ENCODE measurements around the gene TMEM205. TPM values are rescaled to one million over a fixed set of nuclear protein-coding genes. Genes with fewer than 3 reads are reported as not detected.

Gene TMEM205
- total and polyA plus RNA-seq, 2 of the 13 experiments (the other 11 are each of a cell fraction or from before 2014, with no cell fraction given), result 45.5 to 98.7 TPM

DNA sequence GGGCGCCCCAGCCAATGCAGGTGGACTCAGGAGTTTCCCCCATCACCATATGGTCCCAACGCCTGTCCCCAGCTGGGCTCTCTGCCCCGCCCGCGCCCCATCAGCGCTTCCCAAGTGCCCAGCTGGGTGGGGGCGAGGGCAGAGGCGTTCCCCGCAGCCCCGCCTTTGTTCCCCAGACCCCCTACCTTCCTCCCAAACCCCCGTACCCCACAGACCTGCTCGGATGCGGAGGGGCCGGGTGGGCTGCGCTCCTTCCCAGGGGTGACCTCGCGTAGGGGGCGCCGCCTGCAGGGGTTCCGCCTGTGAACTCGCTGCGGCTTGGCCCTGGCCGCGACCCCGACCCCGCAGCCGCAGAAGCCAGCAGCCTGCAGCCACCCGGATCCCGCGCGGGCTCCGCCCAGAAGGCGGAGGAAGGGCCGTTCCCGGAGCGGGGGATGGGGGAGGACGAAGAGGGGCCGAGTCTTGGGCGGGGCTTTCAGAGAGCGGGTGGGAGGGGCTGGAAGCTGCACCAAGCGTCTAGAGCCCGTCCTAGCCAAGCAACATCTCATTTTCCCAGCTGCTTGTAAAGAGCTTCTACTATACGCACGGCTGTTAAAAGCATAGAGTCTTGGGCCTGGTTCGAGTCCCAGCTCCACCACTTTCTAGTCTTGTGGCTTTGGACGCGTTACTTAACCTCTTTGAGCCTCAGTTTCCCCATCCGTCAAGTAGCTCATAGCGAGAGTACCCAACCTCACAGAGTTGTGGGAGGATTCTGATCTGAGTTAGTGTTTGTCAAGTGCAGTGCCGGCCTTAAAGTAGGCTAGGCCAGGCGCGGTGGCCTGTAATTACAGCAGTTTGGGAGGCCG is 6.6 kb downstream of the TMEM205 start, which contains the start of gene RAB3D (continued):
- TF ChIP-seq IRF9 (CRISPR knock-in tag; IDR thresholded peaks at IDR 0.05; ENCODE audit: borderline replicate concordance), result peak; percentile 30; the same call in 1 of the 2 replicates
- TF ChIP-seq ZNF891 (CRISPR knock-in tag; IDR thresholded peaks at IDR 0.05), result no peak
- no peak for TF ChIP-seq REXO4 (CRISPR knock-in tag; IDR thresholded peaks at IDR 0.05; ENCODE audit: borderline replicate concordance)
- no peak for TF ChIP-seq RARG (CRISPR knock-in tag; IDR thresholded peaks at IDR 0.05; ENCODE audit: low read depth)
- TF ChIP-seq CTCF (CRISPR knock-in tag; IDR thresholded peaks at IDR 0.05), result peak; percentile 28; the same call in 1 of the 2 replicates
- TF ChIP-seq ZNF263 (CRISPR knock-in tag; IDR thresholded peaks at IDR 0.05), result peak; percentile 40; the same call in 1 of the 2 replicates
- TF ChIP-seq ZNF143 (CRISPR knock-in tag; IDR thresholded peaks at IDR 0.05), result no peak
- TF ChIP-seq SPEN (CRISPR knock-in tag; IDR thresholded peaks at IDR 0.05; ENCODE audit: low read depth), result peak; percentile 56; the same call in 1 of the 2 replicates
- no peak for TF ChIP-seq RAD21 (CRISPR knock-in tag; IDR thresholded peaks at IDR 0.05)
- TF ChIP-seq RBM39 (IDR thresholded peaks at IDR 0.05; ENCODE audit: low read depth, low read length, poor library complexity, severe bottlenecking), result no peak
- no peak for TF ChIP-seq ZFP37 (CRISPR knock-in tag; IDR thresholded peaks at IDR 0.05; ENCODE audit: borderline replicate concordance)
- peak; percentile 23; the same call in 1 of the 2 replicates for TF ChIP-seq ARID5B (CRISPR knock-in tag; IDR thresholded peaks at IDR 0.05)
- TF ChIP-seq ZNF503 (CRISPR knock-in tag; IDR thresholded peaks at IDR 0.05), result no peak
- peak; percentile 42; the same call in 1 of the 2 replicates for TF ChIP-seq GFI1 (CRISPR knock-in tag; IDR thresholded peaks at IDR 0.05; ENCODE audit: borderline replicate concordance)
- TF ChIP-seq ZFX (CRISPR knock-in tag; IDR thresholded peaks at IDR 0.05; ENCODE audit: low read depth), result peak; percentile 41; the same call in 1 of the 2 replicates
- TF ChIP-seq ZNF605 (CRISPR knock-in tag; IDR thresholded peaks at IDR 0.05), result 0 out of 2 replicates have a peak, but pooled peaks have one; percentile 22
- no peak for TF ChIP-seq ZNF704 (CRISPR knock-in tag; IDR thresholded peaks at IDR 0.05; ENCODE audit: borderline replicate concordance)
- TF ChIP-seq ZSCAN22 (CRISPR knock-in tag; IDR thresholded peaks at IDR 0.05), result no peak
